ENCODE results near the gene DCC. TPM values are rescaled to one million over a fixed set of nuclear protein-coding genes. Genes with fewer than 3 reads are reported as not detected.

The DCC gene
- total and polyA plus RNA-seq, 5 donors from 2014 or later, result not detected

GRCh38 chr18:52325997-52326396, 14.0 kb upstream of the DCC start:
- Histone ChIP-seq H3K27me3 (ENCODE audit: control insufficient read depth, insufficient read depth, low read length) (no peaks in the 10 kb centered on the region), H3K4me1 (ENCODE audit: control insufficient read depth, insufficient read depth, low read length, poor library complexity, severe bottlenecking) (no peaks in the 10 kb centered on the region), H3K4me3 (ENCODE audit: low read depth, low read length) (no peak overlapping the region), H3K9me3 (ENCODE audit: control insufficient read depth in 2 of 2, low read length in 2 of 2) (no peaks in the 10 kb centered on the region), H3K27ac (ENCODE audit: insufficient read depth, low read length, poor library complexity, severe bottlenecking) (no peak overlapping the region), H3K36me3 (ENCODE audit: control insufficient read depth, insufficient read depth, low read length) (no peaks in the 10 kb centered on the region)
- ATAC-seq (ENCODE audit: low read depth in 2 of 2), result no peak
- Mint-ChIP-seq H3K36me3 (no peaks in the 10 kb centered on the region), H3K9me3 (peaks cover 0 to 6% (median 2%) of the 10 kb centered on the region in 7 donors), H3K27me3 (no peaks in the 10 kb centered on the region), H3K4me3 (no peak overlapping the region), H3K27ac (no peak overlapping the region), H3K4me1 (no peaks in the 10 kb centered on the region)
- DNase-seq, result no peak

- ATAC-seq (ENCODE audit: low read depth in 2 of 2), result no peak
- H3K27ac Mint-ChIP-seq, result no peak overlapping the region
- H3K36me3 ChIP-seq (ENCODE audit: control insufficient read depth, insufficient read depth, low read length), result no peaks in the 10 kb centered on the region
These were observed 6.1 kb upstream of the DCC start for GRCh38 chr18:52333860-52334259.

GRCh38 chr18:52334307-52334706, 5.7 kb upstream of the DCC start:
- ATAC-seq (ENCODE audit: low read depth in 2 of 2), result no peak
- Histone ChIP-seq H3K4me3 (ENCODE audit: low read depth, low read length) (no peak overlapping the region), H3K27ac (ENCODE audit: insufficient read depth, low read length, poor library complexity, severe bottlenecking) (no peak overlapping the region), H3K4me1 (ENCODE audit: control insufficient read depth, insufficient read depth, low read length, poor library complexity, severe bottlenecking) (no peaks in the 10 kb centered on the region), H3K36me3 (ENCODE audit: control insufficient read depth, insufficient read depth, low read length) (no peaks in the 10 kb centered on the region), H3K27me3 (ENCODE audit: control insufficient read depth, insufficient read depth, low read length) (no peaks in the 10 kb centered on the region), H3K9me3 (ENCODE audit: control insufficient read depth in 2 of 2, low read length in 2 of 2) (no peaks in the 10 kb centered on the region)
- no peak overlapping the region for H3K27ac Mint-ChIP-seq
- no peaks in the 10 kb centered on the region for H3K27me3 Mint-ChIP-seq
- H3K9me3 Mint-ChIP-seq, result peaks cover 0 to 21% (median 2%) of the 10 kb centered on the region in 7 donors
- H3K36me3 Mint-ChIP-seq, result no peaks in the 10 kb centered on the region
- H3K4me1 Mint-ChIP-seq, result no peaks in the 10 kb centered on the region
- DNase-seq, result no peak
- no peak overlapping the region for H3K4me3 Mint-ChIP-seq

More at GRCh38 chr18:52333860-52334259, 6.1 kb upstream of the DCC start:
- no peaks in the 10 kb centered on the region for H3K27me3 Mint-ChIP-seq
- H3K27me3 ChIP-seq (ENCODE audit: control insufficient read depth, insufficient read depth, low read length), result no peaks in the 10 kb centered on the region
- H3K9me3 ChIP-seq (ENCODE audit: control insufficient read depth in 2 of 2, low read length in 2 of 2), result no peaks in the 10 kb centered on the region
- no peak overlapping the region for H3K4me3 Mint-ChIP-seq
- no peak overlapping the region for H3K4me3 ChIP-seq (ENCODE audit: low read depth, low read length)
- no peaks in the 10 kb centered on the region for H3K4me1 Mint-ChIP-seq
- peaks cover 0 to 21% (median 2%) of the 10 kb centered on the region in 7 donors for H3K9me3 Mint-ChIP-seq
- no peaks in the 10 kb centered on the region for H3K36me3 Mint-ChIP-seq
- no peak for DNase-seq
- H3K4me1 ChIP-seq (ENCODE audit: control insufficient read depth, insufficient read depth, low read length, poor library complexity, severe bottlenecking), result no peaks in the 10 kb centered on the region
- H3K27ac ChIP-seq (ENCODE audit: insufficient read depth, low read length, poor library complexity, severe bottlenecking), result no peak overlapping the region

DNA sequence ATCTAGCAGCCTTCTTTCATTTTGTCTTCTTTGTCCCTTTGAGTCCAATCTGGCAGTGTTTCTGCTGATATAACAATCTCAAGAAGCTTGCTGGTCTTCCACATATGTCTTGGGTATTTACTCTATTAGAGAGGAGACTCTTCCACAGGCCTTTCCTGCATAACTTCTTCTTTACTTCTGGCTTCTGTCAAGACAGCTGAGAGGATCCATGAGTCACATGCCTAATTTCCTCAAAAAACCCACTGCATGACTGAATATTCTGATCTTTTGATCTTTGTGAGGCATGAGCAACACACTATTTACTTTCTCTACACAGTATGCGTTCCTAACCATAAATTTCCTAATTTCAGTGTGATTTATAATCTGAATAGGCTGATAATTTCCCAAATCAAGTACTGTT, 5.1 kb upstream of the DCC start:
- H3K27ac ChIP-seq (ENCODE audit: insufficient read depth, low read length, poor library complexity, severe bottlenecking), result no peak overlapping the region
- Mint-ChIP-seq H3K4me3 (no peak overlapping the region), H3K36me3 (no peaks in the 10 kb centered on the region), H3K27ac (no peak overlapping the region), H3K27me3 (peaks cover 2% of the 10 kb centered on the region), H3K4me1 (no peaks in the 10 kb centered on the region), H3K9me3 (peaks cover 0 to 21% (median 2%) of the 10 kb centered on the region in 7 donors)
- no peaks in the 10 kb centered on the region for H3K27me3 ChIP-seq (ENCODE audit: control insufficient read depth, insufficient read depth, low read length)
- no peaks in the 10 kb centered on the region for H3K36me3 ChIP-seq (ENCODE audit: control insufficient read depth, insufficient read depth, low read length)
- ATAC-seq (ENCODE audit: low read depth in 2 of 2) (no peak), DNase-seq (no peak)
- no peak overlapping the region for H3K4me3 ChIP-seq (ENCODE audit: low read depth, low read length)
- H3K9me3 ChIP-seq (ENCODE audit: control insufficient read depth in 2 of 2, low read length in 2 of 2), result no peaks in the 10 kb centered on the region
- no peaks in the 10 kb centered on the region for H3K4me1 ChIP-seq (ENCODE audit: control insufficient read depth, insufficient read depth, low read length, poor library complexity, severe bottlenecking)

GRCh38 chr18:52337276-52337675, 2.7 kb upstream of the DCC start:
- no peaks in the 10 kb centered on the region for H3K36me3 Mint-ChIP-seq
- Histone ChIP-seq H3K27ac (ENCODE audit: insufficient read depth, low read length, poor library complexity, severe bottlenecking) (no peak overlapping the region), H3K4me1 (ENCODE audit: control insufficient read depth, insufficient read depth, low read length, poor library complexity, severe bottlenecking) (no peaks in the 10 kb centered on the region), H3K9me3 (ENCODE audit: control insufficient read depth in 2 of 2, low read length in 2 of 2) (no peaks in the 10 kb centered on the region), H3K36me3 (ENCODE audit: control insufficient read depth, insufficient read depth, low read length) (no peaks in the 10 kb centered on the region), H3K4me3 (ENCODE audit: low read depth, low read length) (no peak overlapping the region), H3K27me3 (ENCODE audit: control insufficient read depth, insufficient read depth, low read length) (peaks cover 3% of the 10 kb centered on the region)
- H3K27me3 Mint-ChIP-seq, result peaks cover 18% of the 10 kb centered on the region
- ATAC-seq (ENCODE audit: low read depth in 2 of 2), result no peak
- no peaks in the 10 kb centered on the region for H3K4me1 Mint-ChIP-seq
- no peak for DNase-seq
- H3K9me3 Mint-ChIP-seq, result peaks cover 0 to 21% (median 4%) of the 10 kb centered on the region in 7 donors
- no peak overlapping the region for H3K4me3 Mint-ChIP-seq
- no peak overlapping the region for H3K27ac Mint-ChIP-seq

DNA sequence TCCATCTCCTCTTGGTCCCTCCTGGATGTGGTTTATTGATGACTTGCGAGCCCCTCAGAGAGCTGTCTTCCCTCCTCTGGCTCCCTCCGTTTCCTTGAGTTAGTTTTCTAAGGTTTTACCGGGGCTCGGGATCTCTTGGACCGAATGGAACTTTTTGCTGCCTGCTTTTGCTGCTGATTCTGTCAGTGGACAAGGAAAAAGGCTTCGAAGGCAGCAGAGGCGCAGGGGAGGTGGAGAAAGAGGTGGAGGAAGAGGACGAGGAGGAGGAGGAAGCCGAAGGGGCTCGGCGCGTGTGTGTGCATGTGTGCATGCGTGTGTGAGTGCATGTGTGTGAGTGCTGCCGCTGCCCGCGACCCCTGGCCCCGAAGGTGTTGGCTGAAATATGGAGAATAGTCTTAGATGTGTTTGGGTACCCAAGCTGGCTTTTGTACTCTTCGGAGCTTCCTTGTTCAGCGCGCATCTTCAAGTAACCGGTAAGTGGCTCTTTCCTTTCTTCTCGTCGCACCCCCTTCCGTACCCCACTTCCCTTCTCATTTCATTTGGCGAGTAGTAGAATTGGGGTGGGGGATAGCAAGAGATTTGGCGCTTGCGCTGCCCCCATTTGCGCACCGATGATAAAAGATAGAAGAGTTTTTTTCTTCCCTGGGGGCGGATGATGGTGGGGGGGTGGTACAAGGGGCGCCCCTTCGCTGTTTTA, 557 bp downstream of the DCC start:
- Histone ChIP-seq H3K4me3 (ENCODE audit: low read depth, low read length) (no peak overlapping the region), H3K9me3 (ENCODE audit: control insufficient read depth in 2 of 2, low read length in 2 of 2) (no peaks in the 10 kb centered on the region), H3K36me3 (ENCODE audit: control insufficient read depth, insufficient read depth, low read length) (no peaks in the 10 kb centered on the region), H3K27ac (ENCODE audit: insufficient read depth, low read length, poor library complexity, severe bottlenecking) (no peak overlapping the region), H3K27me3 (ENCODE audit: control insufficient read depth, insufficient read depth, low read length) (peaks cover 8% of the 10 kb centered on the region), H3K4me1 (ENCODE audit: control insufficient read depth, insufficient read depth, low read length, poor library complexity, severe bottlenecking) (no peaks in the 10 kb centered on the region)
- no peak overlapping the region for H3K27ac Mint-ChIP-seq
- no peaks in the 10 kb centered on the region for H3K36me3 Mint-ChIP-seq
- ATAC-seq (ENCODE audit: low read depth in 2 of 2) (no peak), DNase-seq (no peak)
- peaks cover 0 to 16% (median 3%) of the 10 kb centered on the region in 7 donors for H3K9me3 Mint-ChIP-seq
- peaks cover 18% of the 10 kb centered on the region for H3K27me3 Mint-ChIP-seq
- H3K4me3 Mint-ChIP-seq, result no peak overlapping the region
- H3K4me1 Mint-ChIP-seq, result no peaks in the 10 kb centered on the region

- Mint-ChIP-seq H3K36me3 (no peaks in the 10 kb centered on the region), H3K27me3 (peaks cover 18% of the 10 kb centered on the region), H3K4me3 (no peak overlapping the region), H3K27ac (no peak overlapping the region), H3K4me1 (no peaks in the 10 kb centered on the region), H3K9me3 (peaks cover 0 to 16% (median 3%) of the 10 kb centered on the region in 7 donors)
- H3K9me3 ChIP-seq (ENCODE audit: control insufficient read depth in 2 of 2, low read length in 2 of 2), result no peaks in the 10 kb centered on the region
- ATAC-seq (ENCODE audit: low read depth in 2 of 2) (no peak), DNase-seq (no peak)
- H3K4me3 ChIP-seq (ENCODE audit: low read depth, low read length), result no peak overlapping the region
- H3K4me1 ChIP-seq (ENCODE audit: control insufficient read depth, insufficient read depth, low read length, poor library complexity, severe bottlenecking), result no peaks in the 10 kb centered on the region
- H3K36me3 ChIP-seq (ENCODE audit: control insufficient read depth, insufficient read depth, low read length), result no peaks in the 10 kb centered on the region
- H3K27me3 ChIP-seq (ENCODE audit: control insufficient read depth, insufficient read depth, low read length), result peaks cover 8% of the 10 kb centered on the region
- H3K27ac ChIP-seq (ENCODE audit: insufficient read depth, low read length, poor library complexity, severe bottlenecking), result no peak overlapping the region
These were observed 1.1 kb downstream of the DCC start for GRCh38 chr18:52341103-52341432.

DNA sequence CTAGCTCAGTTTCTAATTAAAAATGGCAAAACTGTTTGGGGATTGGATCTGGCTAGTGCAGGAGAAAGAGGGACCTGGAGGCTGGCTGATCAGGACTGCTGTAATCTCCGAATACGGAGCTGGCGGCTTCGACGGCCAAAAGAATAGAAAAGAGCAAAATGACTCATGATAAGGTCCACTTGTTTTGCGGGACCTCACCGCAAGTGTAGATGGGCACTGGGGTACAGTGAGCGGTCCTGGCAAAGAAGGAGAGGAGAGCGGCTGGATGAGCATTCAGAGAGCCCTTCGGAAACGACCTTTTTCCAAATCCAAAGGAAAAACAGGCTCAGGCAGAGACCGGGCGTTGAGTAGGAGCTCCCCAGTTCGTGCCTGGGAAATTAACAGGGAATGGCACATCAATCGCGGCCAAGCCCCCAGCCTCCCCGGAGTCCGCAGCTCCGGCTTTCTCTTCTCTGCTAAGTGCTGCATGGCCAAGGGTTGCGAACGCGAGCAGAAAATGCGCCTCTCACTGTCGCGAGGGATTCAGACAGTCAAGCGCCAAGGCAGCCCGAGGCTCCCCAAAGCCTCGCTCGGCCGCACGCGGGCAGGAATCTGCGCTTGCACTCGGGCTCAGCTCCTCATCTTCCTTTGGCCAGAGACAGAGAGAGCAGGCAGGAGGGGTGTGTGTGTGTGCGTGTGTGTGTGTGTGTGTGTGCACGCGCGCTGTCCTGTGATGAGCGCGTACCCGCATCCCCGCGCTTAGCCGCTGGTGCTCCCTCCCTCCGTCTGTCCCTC, 1.8 kb downstream of the DCC start:
- no peak overlapping the region for H3K27ac Mint-ChIP-seq
- no peaks in the 10 kb centered on the region for H3K36me3 Mint-ChIP-seq
- ATAC-seq (ENCODE audit: low read depth in 2 of 2) (no peak), DNase-seq (no peak)
- H3K4me3 ChIP-seq (ENCODE audit: low read depth, low read length), result no peak overlapping the region
- no peaks in the 10 kb centered on the region for H3K4me1 ChIP-seq (ENCODE audit: control insufficient read depth, insufficient read depth, low read length, poor library complexity, severe bottlenecking)
- no peaks in the 10 kb centered on the region for H3K9me3 ChIP-seq (ENCODE audit: control insufficient read depth in 2 of 2, low read length in 2 of 2)
- peaks cover 18% of the 10 kb centered on the region for H3K27me3 Mint-ChIP-seq
- H3K27me3 ChIP-seq (ENCODE audit: control insufficient read depth, insufficient read depth, low read length), result peaks cover 8% of the 10 kb centered on the region
- H3K27ac ChIP-seq (ENCODE audit: insufficient read depth, low read length, poor library complexity, severe bottlenecking), result no peak overlapping the region
- no peak overlapping the region for H3K4me3 Mint-ChIP-seq
- no peaks in the 10 kb centered on the region for H3K36me3 ChIP-seq (ENCODE audit: control insufficient read depth, insufficient read depth, low read length)
- peaks cover 0 to 16% (median 3%) of the 10 kb centered on the region in 7 donors for H3K9me3 Mint-ChIP-seq
- H3K4me1 Mint-ChIP-seq, result no peaks in the 10 kb centered on the region
